SJSA1 (cell line): Measurements from ENCODE around the gene ACER2. TPM values are rescaled to one million over a fixed set of nuclear protein-coding genes. Genes with fewer than 3 reads are reported as not detected.
A peak's percentile ranks its signal among the peaks of the same experiment; 100 is the strongest.
"Not testable (repeated sequence)": the region's sequence is repeated elsewhere in the genome, so short reads cannot be mapped to it uniquely, and the experiment has no call there.

Experiments used
- DNase-seq, 2 experiments: peaks; one replicate each; pipeline ENCODE4 v3.0.0-alpha.2; 2015 to 2020; ENCODE audit warnings: low spot score in 2 of 2, low read depth in 1 of 2
- H3K27ac ChIP-seq: fragments of 250-450 bp; sonication (Bioruptor Pico); 2 replicates; pipeline ENCODE4 v1.5.1; 2020; ENCODE audit warnings: mild to moderate bottlenecking, moderate library complexity
- H3K27me3 ChIP-seq: fragments of 250-450 bp; sonication (Bioruptor Pico); replicated peaks from 2 replicates; pipeline ENCODE4 v1.5.1; 2020; ENCODE audit warnings: mild to moderate bottlenecking, moderate library complexity
- H3K36me3 ChIP-seq: fragments of 250-450 bp; sonication (Bioruptor Pico); 2 replicates; pipeline ENCODE4 v1.5.1; 2020; ENCODE audit warnings: mild to moderate bottlenecking
- H3K4me1 ChIP-seq: fragments of 250-450 bp; sonication (Bioruptor Pico); replicated peaks from 2 replicates; pipeline ENCODE4 v1.6.1; 2021; ENCODE audit warnings: mild to moderate bottlenecking
- H3K4me3 ChIP-seq: fragments of 250-450 bp; sonication (Bioruptor Pico); 2 replicates; pipeline ENCODE4 v1.5.1; 2020; ENCODE audit warnings: mild to moderate bottlenecking
- H3K9me3 ChIP-seq: fragments of 250-450 bp; sonication (Bioruptor Pico); replicated peaks from 2 replicates; pipeline ENCODE4 v1.5.1; 2020; ENCODE audit warnings: mild to moderate bottlenecking
- total RNA-seq: library from RNA; depleted of rRNA; stranded (reverse); fragments of >200 nt; shearing (Covaris generic); gene quantifications from 2 replicates; pipeline ENCODE4 v1.2.3, GENCODE V29; 2014; rRNA removed

Gene ACER2
- total RNA-seq: 0.75 and 0.82 TPM in 2 replicates

DNA sequence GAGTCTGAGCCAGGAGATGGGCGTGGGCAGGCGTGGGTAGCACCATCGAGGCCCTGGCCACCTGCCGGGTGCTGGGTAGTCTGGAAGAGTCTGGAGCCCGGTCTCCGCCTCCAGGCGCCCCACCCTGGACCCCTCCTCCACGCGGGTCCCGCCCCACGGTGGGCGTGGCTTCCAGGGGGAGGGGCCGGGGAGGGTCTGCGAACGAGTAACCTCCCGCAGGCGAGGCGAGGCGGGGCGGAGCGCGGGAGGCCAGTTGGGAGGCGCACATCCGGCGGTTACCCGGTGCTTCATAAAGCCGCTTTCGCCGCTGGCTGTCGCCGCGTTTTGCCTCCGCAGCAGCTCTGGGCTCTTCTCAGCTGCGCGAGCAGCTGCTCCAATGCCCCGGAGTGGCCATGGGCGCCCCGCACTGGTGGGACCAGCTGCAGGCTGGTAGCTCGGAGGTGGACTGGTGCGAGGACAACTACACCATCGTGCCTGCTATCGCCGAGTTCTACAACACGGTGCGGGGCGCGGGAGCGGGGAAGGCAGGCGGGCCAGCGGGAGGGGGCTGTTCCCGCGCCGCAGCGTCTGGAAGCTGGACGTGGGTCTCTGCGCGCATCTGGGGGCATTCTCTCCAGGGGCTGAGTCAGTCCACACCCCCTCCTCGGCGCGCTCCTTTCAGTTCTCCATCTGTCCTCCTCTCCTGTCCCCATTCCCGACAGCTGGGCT is at the start of gene ACER2:
Gene ACER2, plus strand, starts transcription at position 317 of the 708 bp plus-strand sequence. Its CDS starts 76 bp downstream, at position 393.
- H3K27me3 ChIP-seq: no peaks in the 10 kb centered on the region
- peak within 1 kb of the TSS; percentile 56 for H3K4me3 ChIP-seq
- no peaks in the 10 kb centered on the region for H3K9me3 ChIP-seq
- no peaks in the 10 kb centered on the region for H3K4me1 ChIP-seq
- no peaks in the 10 kb centered on the region for H3K36me3 ChIP-seq
- no peak within 1 kb of the TSS for H3K27ac ChIP-seq
- peak; percentile 76 to 84 for DNase-seq

DNA sequence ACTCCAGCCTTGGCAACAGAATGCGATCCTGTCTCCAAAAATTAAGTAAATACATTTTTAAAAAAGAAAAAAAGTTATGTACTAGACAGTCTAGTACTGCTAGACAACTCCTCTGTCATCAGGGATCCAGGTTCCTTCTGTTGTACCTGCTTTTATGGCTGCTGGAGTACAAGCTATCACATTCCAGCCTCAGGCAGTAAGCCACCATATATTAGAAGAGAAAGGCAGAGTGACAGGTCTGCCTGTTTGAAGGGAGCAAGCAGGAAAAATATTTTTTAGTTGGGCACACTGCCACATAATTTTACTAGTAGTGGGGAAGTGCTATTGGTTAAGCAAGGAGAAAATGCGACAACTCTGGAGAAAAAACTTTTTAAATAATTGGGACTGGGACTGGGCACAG is 39.7 kb upstream of the ACER2 start:
- Histone ChIP-seq H3K4me3 (no peak overlapping the region), H3K9me3 (no peaks in the 10 kb centered on the region), H3K36me3 (peaks cover 9% of the 10 kb centered on the region), H3K27ac (no peak overlapping the region), H3K4me1 (no peaks in the 10 kb centered on the region), H3K27me3 (no peaks in the 10 kb centered on the region)
- DNase-seq: no peak

DNA sequence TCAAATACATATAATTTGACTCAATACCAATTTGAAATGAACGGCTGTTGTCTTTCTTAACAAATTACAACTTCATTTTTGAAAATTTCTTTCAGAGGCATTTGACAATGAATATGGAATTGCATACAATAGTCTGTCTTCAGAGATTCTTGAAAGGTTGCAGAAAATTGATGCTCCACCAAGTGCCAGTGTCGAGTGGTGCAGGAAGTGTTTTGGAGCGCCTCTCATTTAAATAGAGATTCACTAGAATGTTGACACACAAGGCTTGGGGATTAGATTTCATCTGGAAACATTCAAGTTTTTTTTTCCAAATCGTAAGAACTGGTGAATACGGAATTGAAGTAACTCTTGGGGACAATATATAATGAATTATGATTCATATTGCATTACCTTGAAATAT is 36.9 kb upstream of the ACER2 start:
- no peak overlapping the region for H3K27ac ChIP-seq
- no peak for DNase-seq

DNA sequence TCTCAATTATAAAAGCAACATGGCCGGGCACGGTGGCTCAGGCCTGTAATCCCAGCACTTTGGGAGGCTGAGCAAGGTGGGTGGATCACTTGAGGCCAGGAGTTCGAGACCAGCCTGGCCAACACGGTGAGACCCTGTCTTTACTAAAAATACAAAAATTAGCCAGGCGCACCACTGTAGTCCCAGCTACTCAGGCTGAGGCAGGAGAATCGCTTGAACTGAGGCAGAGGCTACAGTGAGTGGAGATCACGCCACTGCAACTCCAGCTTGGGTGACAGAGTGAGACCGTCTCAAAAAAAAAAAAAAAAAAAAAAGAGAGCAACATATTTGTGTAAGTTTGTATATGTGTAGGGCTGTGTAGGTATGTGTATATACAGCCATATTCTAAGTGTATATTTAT is 36.2 kb upstream of the ACER2 start:
- H3K27ac ChIP-seq: no peak overlapping the region

More for the DNA sequence above, 36.9 kb upstream of the ACER2 start:
- Histone ChIP-seq H3K36me3 (peaks cover 37% of the 10 kb centered on the region), H3K27me3 (no peaks in the 10 kb centered on the region), H3K4me3 (no peak overlapping the region), H3K9me3 (no peaks in the 10 kb centered on the region), H3K4me1 (no peaks in the 10 kb centered on the region)

DNA sequence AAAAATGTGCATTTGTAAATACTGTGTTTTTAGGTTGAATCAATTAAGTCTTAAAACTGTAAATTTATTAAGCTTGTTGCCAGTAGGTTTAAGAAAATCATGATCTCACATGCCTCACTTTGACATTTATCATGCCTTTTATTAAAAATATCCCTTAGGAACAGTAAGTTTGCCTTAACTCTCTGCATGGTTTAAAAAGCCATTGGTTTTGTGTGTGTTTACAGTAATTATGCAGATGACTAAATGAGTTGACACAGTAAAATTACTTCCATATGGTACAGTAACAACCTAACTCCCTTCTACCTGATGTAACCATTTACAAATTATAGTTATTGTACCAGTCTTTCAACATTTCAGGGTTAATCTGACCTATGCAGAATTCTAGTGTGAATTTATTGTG is 35.3 kb upstream of the ACER2 start:
- Histone ChIP-seq H3K36me3 (peaks cover 53% of the 10 kb centered on the region), H3K27ac (no peak overlapping the region), H3K4me1 (peaks cover 5% of the 10 kb centered on the region; the same call in 1 of the 2 replicates), H3K9me3 (no peaks in the 10 kb centered on the region), H3K27me3 (no peaks in the 10 kb centered on the region), H3K4me3 (no peak overlapping the region)
- no peak for DNase-seq

More for the DNA sequence above, 36.2 kb upstream of the ACER2 start:
- H3K9me3 ChIP-seq: no peaks in the 10 kb centered on the region
- no peak overlapping the region for H3K4me3 ChIP-seq
- no peaks in the 10 kb centered on the region for H3K4me1 ChIP-seq
- no peaks in the 10 kb centered on the region for H3K27me3 ChIP-seq
- no peak for DNase-seq
- peaks cover 44% of the 10 kb centered on the region for H3K36me3 ChIP-seq

DNA sequence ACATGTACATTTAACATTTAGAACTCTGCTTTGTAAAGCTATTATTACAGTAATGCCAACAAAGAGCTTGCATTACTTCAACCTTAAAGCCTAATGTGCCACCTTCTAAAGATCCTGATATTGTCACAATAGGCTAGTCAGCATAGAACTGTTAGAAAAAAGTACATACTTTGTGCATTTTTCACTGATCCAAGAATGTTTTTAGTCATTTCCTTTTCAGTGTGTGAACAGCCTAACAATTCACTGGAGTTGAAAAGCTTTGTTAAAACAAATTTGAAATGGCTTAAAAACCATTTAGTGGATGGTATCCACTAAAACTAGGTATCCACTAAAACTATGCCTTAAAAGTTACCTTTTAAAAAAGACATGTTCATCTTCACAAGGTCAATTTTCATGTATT is 33.3 kb upstream of the ACER2 start:
- Histone ChIP-seq H3K4me3 (no peak overlapping the region), H3K27ac (no peak overlapping the region), H3K9me3 (no peaks in the 10 kb centered on the region), H3K4me1 (peaks cover 7% of the 10 kb centered on the region; the same call in 1 of the 2 replicates), H3K36me3 (peaks cover 70% of the 10 kb centered on the region), H3K27me3 (no peaks in the 10 kb centered on the region)
- DNase-seq: no peak

DNA sequence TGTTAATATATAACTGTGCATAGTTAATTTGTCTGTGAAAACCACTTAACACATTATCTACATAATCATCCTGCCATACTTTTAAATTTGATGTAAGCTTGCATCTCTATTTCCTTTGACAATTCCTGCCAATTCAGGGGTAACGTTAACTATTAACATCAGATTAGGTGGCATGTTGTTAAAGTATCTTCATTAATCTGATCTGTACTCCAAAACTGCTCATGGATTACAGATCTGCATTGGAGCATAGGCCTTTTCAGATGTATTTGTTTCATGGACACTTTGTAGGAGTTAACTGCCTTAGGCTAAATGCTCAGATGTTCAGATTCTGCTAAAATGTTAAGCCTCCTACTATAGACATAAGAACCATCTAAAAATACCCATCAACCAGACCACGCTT is 31.9 kb upstream of the ACER2 start:
- no peak for DNase-seq
- H3K4me1 ChIP-seq: peaks cover 14% of the 10 kb centered on the region
- peaks cover 70% of the 10 kb centered on the region for H3K36me3 ChIP-seq
- no peaks in the 10 kb centered on the region for H3K9me3 ChIP-seq
- no peaks in the 10 kb centered on the region for H3K27me3 ChIP-seq
- H3K4me3 ChIP-seq: no peak overlapping the region
- H3K27ac ChIP-seq: no peak overlapping the region

DNA sequence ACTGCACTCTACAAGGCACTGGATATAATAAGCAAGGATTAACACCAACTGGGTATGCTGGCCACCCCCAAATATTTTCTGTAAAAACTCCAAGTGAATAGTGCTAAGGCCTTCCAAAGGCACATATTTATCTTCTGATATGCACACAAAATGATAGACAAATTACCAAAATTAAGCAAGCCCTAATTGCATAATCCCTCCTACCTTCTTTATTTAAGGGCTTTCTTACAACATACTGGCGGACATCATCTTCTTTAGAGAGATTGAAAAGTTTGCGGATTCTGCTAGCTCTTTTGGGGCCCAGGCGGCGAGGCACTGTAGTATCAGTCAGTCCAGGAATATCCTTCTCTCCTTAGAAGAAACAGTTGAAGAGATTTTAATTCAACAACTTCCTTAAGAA is 30.6 kb upstream of the ACER2 start:
- Histone ChIP-seq H3K9me3 (no peaks in the 10 kb centered on the region), H3K4me1 (peaks cover 14% of the 10 kb centered on the region), H3K27me3 (no peaks in the 10 kb centered on the region), H3K36me3 (peaks cover 70% of the 10 kb centered on the region), H3K27ac (no peak overlapping the region), H3K4me3 (no peak overlapping the region)
- DNase-seq: no peak

DNA sequence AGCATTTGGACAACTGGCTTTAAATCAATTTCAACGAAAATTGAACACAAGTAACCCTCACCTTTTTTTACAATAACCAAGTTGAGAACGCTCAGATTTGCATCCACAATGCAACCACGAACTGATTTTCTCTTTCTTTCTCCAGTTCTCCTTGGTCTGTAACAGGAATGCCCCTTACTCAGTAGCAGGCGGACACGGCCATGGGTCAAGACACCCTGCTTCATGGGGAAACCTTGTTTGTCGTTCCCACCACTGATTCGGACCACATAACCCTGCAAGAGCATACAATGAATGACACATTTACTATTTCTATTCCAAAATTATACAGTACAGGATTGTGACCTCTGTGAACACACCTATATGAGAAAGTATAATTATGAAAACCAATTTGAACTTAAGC is 30.2 kb upstream of the ACER2 start:
- H3K36me3 ChIP-seq: peaks cover 65% of the 10 kb centered on the region
- H3K4me1 ChIP-seq: peaks cover 14% of the 10 kb centered on the region
- DNase-seq: no peak
- H3K27ac ChIP-seq: no peak overlapping the region
- peak overlapping the region; percentile 81 for H3K4me3 ChIP-seq
- no peaks in the 10 kb centered on the region for H3K9me3 ChIP-seq
- no peaks in the 10 kb centered on the region for H3K27me3 ChIP-seq

DNA sequence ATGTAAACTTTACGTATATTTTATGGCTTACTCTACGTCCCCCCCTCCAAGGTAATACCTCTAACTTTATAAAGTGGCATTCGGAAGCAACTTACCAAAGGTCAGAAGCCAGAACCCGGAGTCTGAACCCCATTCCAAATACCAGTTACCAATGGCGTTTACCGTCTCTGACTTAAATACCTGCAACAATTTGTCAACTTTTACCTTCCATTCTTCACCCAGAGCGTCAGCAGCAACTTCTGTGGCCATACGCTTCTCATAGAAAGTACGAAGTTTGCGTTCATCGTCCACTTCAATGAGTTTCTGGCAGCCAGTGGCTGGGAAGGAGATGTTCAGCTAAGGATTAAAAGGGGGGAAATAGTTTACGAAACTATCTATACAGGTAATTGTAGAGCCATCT is 29.5 kb upstream of the ACER2 start:
- peak overlapping the region; percentile 81 for H3K4me3 ChIP-seq
- H3K27me3 ChIP-seq: no peaks in the 10 kb centered on the region
- H3K36me3 ChIP-seq: peaks cover 59% of the 10 kb centered on the region
- H3K9me3 ChIP-seq: no peaks in the 10 kb centered on the region
- no peak for DNase-seq
- H3K27ac ChIP-seq: peak overlapping the region; percentile 83
- peaks cover 14% of the 10 kb centered on the region for H3K4me1 ChIP-seq

DNA sequence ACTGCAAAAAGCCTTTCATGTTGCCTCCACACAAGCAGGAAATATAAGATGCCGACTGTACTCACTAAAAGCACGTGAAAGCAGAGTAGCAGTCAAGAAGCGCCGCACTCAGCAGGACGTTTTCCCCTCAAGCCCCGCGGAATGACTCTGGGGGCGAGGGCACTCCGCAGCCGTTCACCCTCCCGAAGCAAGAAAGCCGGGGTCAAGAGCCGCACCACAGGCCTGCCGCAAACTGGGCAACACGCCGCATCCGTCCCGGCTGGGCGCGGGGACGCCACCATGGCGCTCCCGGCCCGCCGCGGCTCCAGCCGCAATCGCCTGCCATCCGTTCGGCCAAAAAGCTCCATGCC is 29.1 kb upstream of the ACER2 start:
- no peak for DNase-seq
- no peaks in the 10 kb centered on the region for H3K9me3 ChIP-seq
- H3K4me3 ChIP-seq: peak overlapping the region; percentile 81
- H3K4me1 ChIP-seq: peaks cover 14% of the 10 kb centered on the region
- H3K27me3 ChIP-seq: no peaks in the 10 kb centered on the region
- H3K36me3 ChIP-seq: peaks cover 55% of the 10 kb centered on the region
- H3K27ac ChIP-seq: peak overlapping the region; percentile 83

DNA sequence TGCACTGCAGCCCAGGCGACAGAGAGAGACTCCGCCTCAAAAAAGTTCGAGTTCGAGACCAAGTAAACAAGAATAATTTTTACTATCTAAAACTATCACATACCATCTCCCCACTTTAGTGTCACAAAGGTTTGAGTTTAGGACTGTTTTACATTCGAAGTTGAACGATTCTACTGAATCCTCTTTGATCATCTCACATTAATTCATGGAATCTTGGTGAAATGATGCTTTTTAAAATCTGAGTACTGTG is 28.1 kb upstream of the ACER2 start:
- no peaks in the 10 kb centered on the region for H3K9me3 ChIP-seq
- peaks cover 14% of the 10 kb centered on the region for H3K4me1 ChIP-seq
- H3K36me3 ChIP-seq: peaks cover 44% of the 10 kb centered on the region
- no peak for DNase-seq
- H3K27ac ChIP-seq: peak overlapping the region; percentile 83
- peak overlapping the region; percentile 81 for H3K4me3 ChIP-seq
- no peaks in the 10 kb centered on the region for H3K27me3 ChIP-seq

DNA sequence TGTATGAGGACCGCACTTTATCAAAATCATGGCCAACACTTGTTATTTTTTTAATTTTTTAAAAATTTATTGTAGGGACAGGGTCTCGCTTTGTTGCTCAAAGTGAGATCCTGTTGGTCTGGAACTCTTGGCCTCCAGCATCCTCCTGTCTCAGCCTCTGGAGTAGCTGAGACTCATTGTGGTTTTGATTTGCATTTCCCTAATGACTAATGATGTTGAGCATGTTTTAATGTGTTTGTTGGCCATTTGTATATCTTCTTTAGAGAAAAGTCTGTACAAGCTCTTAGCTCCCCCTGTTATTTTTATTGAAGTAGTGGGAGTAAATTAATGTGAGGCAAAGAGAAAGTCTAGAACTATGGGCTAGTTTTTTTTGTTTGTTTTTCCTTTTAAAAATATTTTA is 27.2 kb upstream of the ACER2 start:
- Histone ChIP-seq H3K9me3 (no peaks in the 10 kb centered on the region), H3K27me3 (no peaks in the 10 kb centered on the region), H3K27ac (no peak overlapping the region), H3K4me3 (no peak overlapping the region), H3K4me1 (peaks cover 14% of the 10 kb centered on the region), H3K36me3 (peaks cover 35% of the 10 kb centered on the region)
- DNase-seq: no peak

DNA sequence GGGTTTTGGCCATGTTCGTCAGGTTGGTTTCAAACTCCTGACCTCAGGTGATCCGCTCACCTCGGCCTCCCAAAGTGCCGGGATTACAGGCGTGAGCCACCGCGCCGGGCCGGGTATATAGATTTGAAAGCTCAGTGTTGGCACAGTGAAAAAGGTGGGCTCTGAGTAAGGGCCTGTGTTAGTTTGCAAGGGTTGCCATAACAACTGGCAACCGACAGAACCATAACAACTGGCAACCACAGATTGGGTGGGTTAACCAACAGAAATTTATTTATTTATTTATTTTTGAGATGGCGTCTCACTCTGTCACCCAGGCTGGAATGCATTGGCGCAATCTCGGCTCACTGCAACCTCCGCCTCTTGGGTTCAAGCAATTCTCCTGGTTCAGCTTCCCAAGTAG is 23.6 kb upstream of the ACER2 start:
- DNase-seq, H3K27me3 ChIP-seq, H3K9me3 ChIP-seq, H3K4me3 ChIP-seq, H3K27ac ChIP-seq, H3K36me3 ChIP-seq, H3K4me1 ChIP-seq: not testable (repeated sequence)
